Measurements from ENCODE around the gene AOPEP.

The AOPEP gene

GRCh38 chr9:94918038-94918753, 191.7 kb downstream of the AOPEP start:
- no peak for DNase-seq (ENCODE audit: low read depth)

GRCh38 chr9:94919376-94920098, 193.0 kb downstream of the AOPEP start:
- DNase-seq (ENCODE audit: low read depth) = no peak

GRCh38 chr9:94920420-94921091, 194.1 kb downstream of the AOPEP start:
- DNase-seq (ENCODE audit: low read depth) = no peak

- no peak for DNase-seq (ENCODE audit: low read depth)
Measured at GRCh38 chr9:94921092-94921471, 194.6 kb downstream of the AOPEP start.

- no peak for DNase-seq (ENCODE audit: low read depth)
Measured at GRCh38 chr9:94921656-94922055, 195.2 kb downstream of the AOPEP start.

GRCh38 chr9:94922098-94922607, 195.7 kb downstream of the AOPEP start:
- DNase-seq (ENCODE audit: low read depth) = no peak

- no peak for DNase-seq (ENCODE audit: low read depth)
Measured at GRCh38 chr9:94922691-94923107, 196.2 kb downstream of the AOPEP start.

- DNase-seq (ENCODE audit: low read depth) = no peak
Measured at GRCh38 chr9:94923326-94924089, 197.0 kb downstream of the AOPEP start.

- DNase-seq (ENCODE audit: low read depth) = no peak
Measured at GRCh38 chr9:94925751-94926430, 199.4 kb downstream of the AOPEP start.

GRCh38 chr9:94926431-94926800, 199.9 kb downstream of the AOPEP start:
- DNase-seq (ENCODE audit: low read depth) = no peak

GRCh38 chr9:94927048-94927761, 200.7 kb downstream of the AOPEP start:
- no peak for DNase-seq (ENCODE audit: low read depth)

- DNase-seq (ENCODE audit: low read depth) = no peak
Measured at GRCh38 chr9:94927762-94928670, 201.5 kb downstream of the AOPEP start.

- no peak for DNase-seq (ENCODE audit: low read depth)
Measured at GRCh38 chr9:94928691-94929368, 202.3 kb downstream of the AOPEP start.

- DNase-seq (ENCODE audit: low read depth) = no peak
Measured at GRCh38 chr9:94929369-94929756, 202.9 kb downstream of the AOPEP start.

GRCh38 chr9:94931036-94931633, 204.6 kb downstream of the AOPEP start:
- DNase-seq (ENCODE audit: low read depth) = no peak

- no peak for DNase-seq (ENCODE audit: low read depth)
Measured at GRCh38 chr9:94931740-94932139, 205.2 kb downstream of the AOPEP start.

- no peak for DNase-seq (ENCODE audit: low read depth)
Measured at GRCh38 chr9:94932652-94933510, 206.4 kb downstream of the AOPEP start.

GRCh38 chr9:94933511-94933828, 207.0 kb downstream of the AOPEP start:
- DNase-seq (ENCODE audit: low read depth) = no peak

Measured in stimulated activated CD8-positive, alpha-beta memory T cell treated with anti-CD3 and anti-CD28 coated beads, Interleukin-15, amount 100 ng/mL, for 24 hours (primary cell).